ENCODE measurements around the gene RXRA.

GRCh38 chr9:134377976-134378375 lies 51.7 kb downstream of the RXRA start:
- TF ChIP-seq PTBP1 (IDR thresholded peaks at IDR 0.05; ENCODE audit: low read depth, low read length, poor library complexity, severe bottlenecking) (no peak), FOXM1 (CRISPR knock-in tag; IDR thresholded peaks at IDR 0.05) (no peak), CTCF (CRISPR knock-in tag; IDR thresholded peaks at IDR 0.05) (no peak), NFE2L1 (CRISPR knock-in tag; IDR thresholded peaks at IDR 0.05; ENCODE audit: borderline replicate concordance) (no peak), CERS6 (CRISPR knock-in tag; IDR thresholded peaks at IDR 0.05) (no peak), ZNF44 (CRISPR knock-in tag; IDR thresholded peaks at IDR 0.05) (no peak), KAT7 (CRISPR knock-in tag; IDR thresholded peaks at IDR 0.05; ENCODE audit: borderline replicate concordance) (no peak), ZBTB3 (CRISPR knock-in tag; IDR thresholded peaks at IDR 0.05; ENCODE audit: borderline replicate concordance, low read depth) (no peak), HOXA7 (CRISPR knock-in tag; IDR thresholded peaks at IDR 0.05) (no peak), TCF7 (IDR thresholded peaks at IDR 0.05; ENCODE audit: low read depth) (no peak), NCOA2 (CRISPR knock-in tag; IDR thresholded peaks at IDR 0.05) (no peak), SATB2 (CRISPR knock-in tag; IDR thresholded peaks at IDR 0.05) (no peak), ZNF513 (CRISPR knock-in tag; conservative IDR thresholded peaks at IDR 0.05) (no peak), ZBTB34 (CRISPR knock-in tag; IDR thresholded peaks at IDR 0.05) (no peak)
